GM12892 (cell line): ENCODE data around the gene CLDN24.

ENCODE experiments used
- DNase-seq: peaks from one replicate; pipeline ENCODE4 v3.0.0; 2011; ENCODE audit not compliant: insufficient read length
- FAIRE-seq: peaks from 2 replicates; lab custom pipeline; 2011; peaks lifted over from hg19 to GRCh38; lab: Jason Lieb, UNC
- POLR2A ChIP-seq: IDR thresholded peaks from 2 replicates; pipeline ENCODE4 v1.6.1; 2011; ENCODE audit warnings: low read depth, low read length, control low read depth
- POLR2AphosphoS5 ChIP-seq: IDR thresholded peaks from 2 replicates; pipeline ENCODE4 v1.6.1; 2011; ENCODE audit warnings: low read depth, low read length, control low read depth
- TAF1 ChIP-seq: IDR thresholded peaks from 2 replicates; pipeline ENCODE4 v1.6.1; 2011; ENCODE audit warnings: low read depth, mild to moderate bottlenecking, control low read depth, low read length, borderline replicate concordance

The CLDN24 gene

DNA sequence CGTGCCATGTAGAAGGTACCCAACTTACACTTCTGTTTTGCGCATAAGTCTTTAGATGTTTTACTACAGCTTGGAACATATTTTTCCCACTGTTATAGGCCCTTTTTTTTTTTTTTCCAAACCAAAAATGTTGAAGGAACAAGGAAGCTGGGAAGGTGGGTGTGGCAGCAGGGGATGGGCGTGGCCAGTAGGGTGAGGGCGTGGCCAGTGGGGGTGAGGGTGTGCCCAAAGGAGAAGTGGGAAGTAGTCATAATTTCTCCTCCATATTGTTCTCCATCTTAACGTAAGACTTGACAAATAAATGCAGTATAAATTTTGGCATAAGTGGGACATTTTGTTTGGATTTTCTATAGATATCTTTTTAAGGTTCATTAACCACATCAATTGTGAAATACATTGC is 32.5 kb downstream of the CLDN24 start:
- no peak for DNase-seq

GRCh38 chr4:183288955-183289354 is 33.3 kb downstream of the CLDN24 start:
- FAIRE-seq: no peak
- no peak for DNase-seq
- no peak for TF ChIP-seq TAF1
- no peak for TF ChIP-seq POLR2A
- no peak for TF ChIP-seq POLR2AphosphoS5

More for the DNA sequence above, 32.5 kb downstream of the CLDN24 start:
- TF ChIP-seq POLR2AphosphoS5: no peak
- no peak for TF ChIP-seq POLR2A
- TF ChIP-seq TAF1: no peak
- FAIRE-seq: no peak

GRCh38 chr4:183287677-183288076 is 34.5 kb downstream of the CLDN24 start:
- no peak for DNase-seq
- no peak for FAIRE-seq
- TF ChIP-seq POLR2A (no peak), TAF1 (no peak), POLR2AphosphoS5 (no peak)

- TF ChIP-seq POLR2A (no peak), POLR2AphosphoS5 (no peak), TAF1 (no peak)
- FAIRE-seq: no peak
- no peak for DNase-seq
Measured at GRCh38 chr4:183287309-183287659, 34.9 kb downstream of the CLDN24 start.

- no peak for DNase-seq
- TF ChIP-seq POLR2AphosphoS5: no peak
- TF ChIP-seq POLR2A: no peak
- no peak for TF ChIP-seq TAF1
- FAIRE-seq: no peak
Measured at GRCh38 chr4:183286590-183287308, 35.5 kb downstream of the CLDN24 start.

- DNase-seq (no peak), FAIRE-seq (no peak)
- TF ChIP-seq TAF1 (no peak), POLR2AphosphoS5 (no peak), POLR2A (no peak)
Measured at GRCh38 chr4:183285886-183286285, 36.3 kb downstream of the CLDN24 start.

GRCh38 chr4:183284965-183285364 is 37.3 kb downstream of the CLDN24 start:
- TF ChIP-seq TAF1: no peak
- TF ChIP-seq POLR2AphosphoS5: no peak
- no peak for TF ChIP-seq POLR2A
- no peak for FAIRE-seq
- DNase-seq: no peak

GRCh38 chr4:183284258-183284785 is 37.9 kb downstream of the CLDN24 start:
- FAIRE-seq: no peak
- TF ChIP-seq TAF1: no peak
- TF ChIP-seq POLR2AphosphoS5: no peak
- no peak for TF ChIP-seq POLR2A
- DNase-seq: no peak

DNA sequence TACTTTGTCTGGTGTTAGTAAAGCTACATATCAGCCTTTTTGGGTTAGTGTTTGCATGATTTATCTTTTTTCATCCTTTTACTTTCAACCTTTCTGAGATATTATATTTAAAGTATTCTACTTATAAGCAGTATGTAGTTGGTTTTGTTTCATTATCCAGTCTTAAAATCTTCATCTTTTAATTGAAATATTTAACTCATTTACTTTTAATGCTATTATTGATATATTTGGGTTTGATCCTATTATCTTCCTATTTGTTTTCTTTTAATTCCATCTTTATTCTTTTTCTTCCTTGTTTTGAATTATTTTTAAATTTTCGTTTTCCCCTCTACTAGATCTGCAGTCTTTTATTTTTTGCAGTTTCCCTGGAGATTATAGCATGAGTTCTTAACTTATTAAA is 46.1 kb downstream of the CLDN24 start:
- TF ChIP-seq POLR2A (no peak), TAF1 (no peak), POLR2AphosphoS5 (no peak)
- DNase-seq: no peak
- FAIRE-seq: no peak

DNA sequence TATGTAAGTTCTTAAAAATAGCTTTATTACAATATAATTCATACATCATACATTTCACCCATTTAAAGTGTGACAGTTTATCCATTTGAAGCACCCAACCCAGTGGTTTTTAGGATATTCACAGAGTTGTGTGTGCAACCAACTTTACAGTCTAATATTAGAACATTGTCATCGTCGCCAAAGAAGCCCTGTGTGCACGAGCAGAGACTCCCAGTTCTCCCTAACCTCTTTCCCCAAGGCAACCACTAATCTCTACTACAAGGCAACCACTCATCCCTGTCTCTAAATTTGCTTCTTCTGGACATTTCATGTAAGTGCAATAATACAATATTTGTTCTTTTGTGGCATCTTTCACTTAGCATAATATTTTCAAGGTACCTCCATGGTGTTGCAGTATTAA is 49.8 kb downstream of the CLDN24 start:
- no peak for TF ChIP-seq POLR2A
- TF ChIP-seq POLR2AphosphoS5: no peak
- no peak for TF ChIP-seq TAF1
- no peak for FAIRE-seq
- no peak for DNase-seq
